Activated T-helper 2 cell treated with anti-CD3 and anti-CD28 coated beads, Interferon-gamma antibody, Interleukin-2, Interleukin-4, amounts not matched to agents 10 μg/mL and 5 μg/mL and 100 μg/mL, durations not matched to agents 14 hours and 24 hours and 36 hours (primary cell): ENCODE measurements around the gene ARHGAP40. TPM values are rescaled to one million over a fixed set of nuclear protein-coding genes. Genes with fewer than 3 reads are reported as not detected.

Experiments used
- DNase-seq: peaks from one replicate; pipeline ENCODE4 v3.0.0; 2021; ENCODE audit warnings: low spot score
- H3K27ac Mint-ChIP-seq: one replicate; pipeline ENCODE4 v1.8.0; 2021; ENCODE audit warnings: mixed read lengths
- H3K27me3 Mint-ChIP-seq: one replicate; pipeline ENCODE4 v1.8.0; 2021; ENCODE audit warnings: low read depth, mixed read lengths
- H3K36me3 Mint-ChIP-seq: one replicate; pipeline ENCODE4 v1.8.0; 2021; ENCODE audit warnings: low read depth, mixed read lengths
- H3K4me1 Mint-ChIP-seq: one replicate; pipeline ENCODE4 v1.8.0; 2021; ENCODE audit warnings: low read depth, mixed read lengths
- H3K4me3 Mint-ChIP-seq: one replicate; pipeline ENCODE4 v1.8.0; 2021; ENCODE audit warnings: low read depth, mild to moderate bottlenecking, moderate library complexity, mixed read lengths
- H3K9me3 Mint-ChIP-seq: one replicate; pipeline ENCODE4 v1.8.0; 2021; ENCODE audit warnings: mixed read lengths
- intact Hi-C: fragments of 100-400 bp; cut with micrococcal nuclease; formaldehyde crosslinking; loops from one replicate; pipeline ENCODE4 v1.15.1; 2023
- total RNA-seq: library from RNA; stranded (reverse); gene quantifications from 2 replicates; pipeline ENCODE4 v1.2.3, GENCODE V29; 2022

ARHGAP40 gene
- total RNA-seq, 1 donor from 2014 or later, result not detected

GRCh38 chr20:38697306-38697705 lies 95.7 kb downstream of the ARHGAP40 start:
- DNase-seq, result no peak
- intact Hi-C loops, result no loop called here
- H3K4me3 Mint-ChIP-seq, result no peak overlapping the region
- H3K27ac Mint-ChIP-seq, result no peak overlapping the region
- H3K36me3 Mint-ChIP-seq, result no peaks in the 10 kb centered on the region
- H3K27me3 Mint-ChIP-seq, result no peaks in the 10 kb centered on the region
- no peaks in the 10 kb centered on the region for H3K9me3 Mint-ChIP-seq
- no peaks in the 10 kb centered on the region for H3K4me1 Mint-ChIP-seq

- no peaks in the 10 kb centered on the region for H3K27me3 Mint-ChIP-seq
- no peaks in the 10 kb centered on the region for H3K36me3 Mint-ChIP-seq
- H3K4me1 Mint-ChIP-seq, result no peaks in the 10 kb centered on the region
- intact Hi-C loops, result no loop called here
- H3K27ac Mint-ChIP-seq, result no peak overlapping the region
- H3K4me3 Mint-ChIP-seq, result no peak overlapping the region
- no peaks in the 10 kb centered on the region for H3K9me3 Mint-ChIP-seq
- no peak for DNase-seq
Measured at GRCh38 chr20:38698541-38698940, 96.9 kb downstream of the ARHGAP40 start.

GRCh38 chr20:38700141-38700540 lies 98.5 kb downstream of the ARHGAP40 start:
- H3K9me3 Mint-ChIP-seq, result no peaks in the 10 kb centered on the region
- intact Hi-C loops, result no loop called here
- H3K27ac Mint-ChIP-seq, result no peak overlapping the region
- no peak overlapping the region for H3K4me3 Mint-ChIP-seq
- no peaks in the 10 kb centered on the region for H3K27me3 Mint-ChIP-seq
- H3K4me1 Mint-ChIP-seq, result no peaks in the 10 kb centered on the region
- no peak for DNase-seq
- H3K36me3 Mint-ChIP-seq, result no peaks in the 10 kb centered on the region

Other genes with a start within 250 kb of the ARHGAP40 start
- 78.7 and 83.7 TPM in 2 replicates for gene SNHG17, start 166.5 kb upstream of the ARHGAP40 start, total RNA-seq
- 30.0 and 33.1 TPM in 2 replicates for gene RALGAPB, start 129.0 kb upstream of the ARHGAP40 start, total RNA-seq
- not detected in 2 replicates for gene ADIG, start 20.6 kb upstream of the ARHGAP40 start, total RNA-seq
- not detected in 2 replicates for gene SLC32A1, start 122.7 kb downstream of the ARHGAP40 start, total RNA-seq
- 12.1 and 13.2 TPM in 2 replicates for gene ACTR5, start 146.7 kb downstream of the ARHGAP40 start, total RNA-seq
- 109 and 111 TPM in 2 replicates for gene PPP1R16B, start 203.9 kb downstream of the ARHGAP40 start, total RNA-seq